GM10266 (cell line): ENCODE data around the gene JMJD1C.

Source experiments
- DNase-seq: peaks from one replicate; pipeline ENCODE4 v3.0.0; 2012; ENCODE audit errors: extremely low spot score
- CTCF ChIP-seq: IDR thresholded peaks from 2 replicates; pipeline ENCODE4 v1.5.1; 2012; ENCODE audit warnings: mild to moderate bottlenecking, low read depth; ENCODE audit not compliant: control insufficient read depth, insufficient read depth; ENCODE audit errors: missing control alignments

The JMJD1C gene

GRCh38 chr10:63373176-63373575, 92.6 kb downstream of the JMJD1C start:
- TF ChIP-seq CTCF, result no peak
- DNase-seq, result no peak

GRCh38 chr10:63369711-63370110, 96.1 kb downstream of the JMJD1C start:
- DNase-seq, result no peak

GRCh38 chr10:63368365-63368764, 97.4 kb downstream of the JMJD1C start:
- no peak for DNase-seq
- TF ChIP-seq CTCF, result no peak

More at GRCh38 chr10:63369711-63370110, 96.1 kb downstream of the JMJD1C start:
- TF ChIP-seq CTCF, result no peak

- DNase-seq, result no peak
- TF ChIP-seq CTCF, result no peak
Measured at GRCh38 chr10:63366933-63367332, 98.8 kb downstream of the JMJD1C start.

GRCh38 chr10:63365976-63366765, 99.6 kb downstream of the JMJD1C start:
- no peak for TF ChIP-seq CTCF
- DNase-seq, result no peak

- TF ChIP-seq CTCF, result no peak
- no peak for DNase-seq
Measured at GRCh38 chr10:63364918-63365317, 100.9 kb downstream of the JMJD1C start.

- TF ChIP-seq CTCF, result no peak
- DNase-seq, result no peak
Measured at GRCh38 chr10:63363951-63364350, 101.8 kb downstream of the JMJD1C start.
